ENCODE data around the gene CSF1R.
A peak's percentile ranks its signal among the peaks of the same experiment; 100 is the strongest.

Gene CSF1R

GRCh38 chr5:150118561-150119229, 32.3 kb upstream of the CSF1R start:
- DNase-seq (ENCODE audit: low spot score) (peak; percentile 38), ATAC-seq (ENCODE audit: low read depth) (no peak)
- Histone ChIP-seq H3K9me3 (ENCODE audit: severe bottlenecking) (no peaks in the 10 kb centered on the region), H3K4me3 (ENCODE audit: severe bottlenecking) (no peak overlapping the region), H3K4me1 (ENCODE audit: insufficient read depth, poor library complexity, severe bottlenecking) (no peaks in the 10 kb centered on the region), H3K27ac (ENCODE audit: poor library complexity, severe bottlenecking) (no peak overlapping the region), H3K36me3 (ENCODE audit: low read depth) (no peaks in the 10 kb centered on the region), H3K27me3 (ENCODE audit: insufficient read depth, poor library complexity, severe bottlenecking) (no peaks in the 10 kb centered on the region)
- TF ChIP-seq, protein P1, sequence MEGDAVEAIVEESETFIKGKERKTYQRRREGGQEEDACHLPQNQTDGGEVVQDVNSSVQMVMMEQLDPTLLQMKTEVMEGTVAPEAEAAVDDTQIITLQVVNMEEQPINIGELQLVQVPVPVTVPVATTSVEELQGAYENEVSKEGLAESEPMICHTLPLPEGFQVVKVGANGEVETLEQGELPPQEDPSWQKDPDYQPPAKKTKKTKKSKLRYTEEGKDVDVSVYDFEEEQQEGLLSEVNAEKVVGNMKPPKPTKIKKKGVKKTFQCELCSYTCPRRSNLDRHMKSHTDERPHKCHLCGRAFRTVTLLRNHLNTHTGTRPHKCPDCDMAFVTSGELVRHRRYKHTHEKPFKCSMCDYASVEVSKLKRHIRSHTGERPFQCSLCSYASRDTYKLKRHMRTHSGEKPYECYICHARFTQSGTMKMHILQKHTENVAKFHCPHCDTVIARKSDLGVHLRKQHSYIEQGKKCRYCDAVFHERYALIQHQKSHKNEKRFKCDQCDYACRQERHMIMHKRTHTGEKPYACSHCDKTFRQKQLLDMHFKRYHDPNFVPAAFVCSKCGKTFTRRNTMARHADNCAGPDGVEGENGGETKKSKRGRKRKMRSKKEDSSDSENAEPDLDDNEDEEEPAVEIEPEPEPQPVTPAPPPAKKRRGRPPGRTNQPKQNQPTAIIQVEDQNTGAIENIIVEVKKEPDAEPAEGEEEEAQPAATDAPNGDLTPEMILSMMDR (IDR thresholded peaks at IDR 0.05; ENCODE audit: poor library complexity, severe bottlenecking) = no peak

- DNase-seq (ENCODE audit: low spot score) (peak; percentile 24), ATAC-seq (ENCODE audit: low read depth) (no peak)
- H3K4me3 ChIP-seq (ENCODE audit: severe bottlenecking) = no peak overlapping the region
- TF ChIP-seq, protein P1 (IDR thresholded peaks at IDR 0.05; ENCODE audit: poor library complexity, severe bottlenecking) = no peak
- no peak overlapping the region for H3K27ac ChIP-seq (ENCODE audit: poor library complexity, severe bottlenecking)
- H3K9me3 ChIP-seq (ENCODE audit: severe bottlenecking) = no peaks in the 10 kb centered on the region
- H3K4me1 ChIP-seq (ENCODE audit: insufficient read depth, poor library complexity, severe bottlenecking) = peaks cover 2% of the 10 kb centered on the region
- H3K27me3 ChIP-seq (ENCODE audit: insufficient read depth, poor library complexity, severe bottlenecking) = no peaks in the 10 kb centered on the region
- no peaks in the 10 kb centered on the region for H3K36me3 ChIP-seq (ENCODE audit: low read depth)
These were observed 31.7 kb upstream of the CSF1R start for GRCh38 chr5:150117945-150118560.

GRCh38 chr5:150116667-150117400, 30.5 kb upstream of the CSF1R start:
- peak; percentile 63 for ATAC-seq (ENCODE audit: low read depth)
- DNase-seq (ENCODE audit: low spot score) = peak; percentile 54
- no peak overlapping the region for H3K27ac ChIP-seq (ENCODE audit: poor library complexity, severe bottlenecking)
- TF ChIP-seq, protein P1 (IDR thresholded peaks at IDR 0.05; ENCODE audit: poor library complexity, severe bottlenecking) = no peak
- no peaks in the 10 kb centered on the region for H3K27me3 ChIP-seq (ENCODE audit: insufficient read depth, poor library complexity, severe bottlenecking)
- H3K4me1 ChIP-seq (ENCODE audit: insufficient read depth, poor library complexity, severe bottlenecking) = peaks cover 14% of the 10 kb centered on the region
- H3K4me3 ChIP-seq (ENCODE audit: severe bottlenecking) = no peak overlapping the region
- H3K36me3 ChIP-seq (ENCODE audit: low read depth) = no peaks in the 10 kb centered on the region
- H3K9me3 ChIP-seq (ENCODE audit: severe bottlenecking) = no peaks in the 10 kb centered on the region

DNA sequence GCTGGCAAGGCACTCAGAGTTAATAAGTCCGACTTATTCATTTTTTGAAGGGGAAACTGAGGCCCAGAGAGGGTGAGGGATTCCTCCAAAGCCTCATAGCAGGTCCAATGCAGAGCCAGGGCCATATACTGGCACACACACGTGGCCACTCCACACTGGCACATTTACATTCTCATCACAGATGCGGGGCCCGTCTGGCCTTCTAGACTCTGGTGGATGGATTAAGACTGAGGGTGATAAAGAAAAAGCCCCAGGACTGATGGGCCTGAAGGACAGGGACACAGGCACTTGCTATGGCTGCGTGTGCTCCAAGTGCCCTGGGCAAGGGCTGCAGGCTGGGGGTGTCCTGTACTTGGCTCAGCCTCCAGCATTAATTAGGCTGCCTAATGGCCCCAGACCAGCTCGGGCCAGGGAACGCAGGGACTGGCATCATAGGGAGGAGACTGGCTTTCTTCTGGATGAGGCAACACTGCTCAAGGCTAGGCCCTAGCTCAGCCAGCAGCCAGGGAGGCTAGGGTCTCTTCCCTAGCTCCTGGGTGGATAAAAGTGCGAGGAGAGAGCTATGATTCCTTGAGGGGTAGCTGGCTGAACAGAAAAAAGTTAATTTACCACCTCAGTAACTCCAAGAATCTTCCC, 28.5 kb upstream of the CSF1R start:
- H3K4me1 ChIP-seq (ENCODE audit: insufficient read depth, poor library complexity, severe bottlenecking) = peaks cover 15% of the 10 kb centered on the region
- no peaks in the 10 kb centered on the region for H3K9me3 ChIP-seq (ENCODE audit: severe bottlenecking)
- no peaks in the 10 kb centered on the region for H3K36me3 ChIP-seq (ENCODE audit: low read depth)
- DNase-seq (ENCODE audit: low spot score) (no peak), ATAC-seq (ENCODE audit: low read depth) (no peak)
- H3K27ac ChIP-seq (ENCODE audit: poor library complexity, severe bottlenecking) = no peak overlapping the region
- no peak overlapping the region for H3K4me3 ChIP-seq (ENCODE audit: severe bottlenecking)
- TF ChIP-seq, protein P1 (IDR thresholded peaks at IDR 0.05; ENCODE audit: poor library complexity, severe bottlenecking) = no peak
- no peaks in the 10 kb centered on the region for H3K27me3 ChIP-seq (ENCODE audit: insufficient read depth, poor library complexity, severe bottlenecking)
